Glomerular endothelial cell (primary cell): Measurements from ENCODE around the gene HOXD12. TPM values are rescaled to one million over a fixed set of nuclear protein-coding genes. Genes with fewer than 3 reads are reported as not detected.

Experiments used
- DNase-seq: peaks from one replicate; pipeline ENCODE4 v3.0.0-alpha.2; 2011; ENCODE audit warnings: low read depth, low spot score; ENCODE audit errors: extremely low read depth
- total RNA-seq: library from RNA; depleted of rRNA; stranded (reverse); fragments of >200 nt; gene quantifications from 2 replicates; pipeline ENCODE4 v1.2.3, GENCODE V29; 2015

The HOXD12 gene
- total RNA-seq, 1 donor from 2014 or later = not detected

DNA sequence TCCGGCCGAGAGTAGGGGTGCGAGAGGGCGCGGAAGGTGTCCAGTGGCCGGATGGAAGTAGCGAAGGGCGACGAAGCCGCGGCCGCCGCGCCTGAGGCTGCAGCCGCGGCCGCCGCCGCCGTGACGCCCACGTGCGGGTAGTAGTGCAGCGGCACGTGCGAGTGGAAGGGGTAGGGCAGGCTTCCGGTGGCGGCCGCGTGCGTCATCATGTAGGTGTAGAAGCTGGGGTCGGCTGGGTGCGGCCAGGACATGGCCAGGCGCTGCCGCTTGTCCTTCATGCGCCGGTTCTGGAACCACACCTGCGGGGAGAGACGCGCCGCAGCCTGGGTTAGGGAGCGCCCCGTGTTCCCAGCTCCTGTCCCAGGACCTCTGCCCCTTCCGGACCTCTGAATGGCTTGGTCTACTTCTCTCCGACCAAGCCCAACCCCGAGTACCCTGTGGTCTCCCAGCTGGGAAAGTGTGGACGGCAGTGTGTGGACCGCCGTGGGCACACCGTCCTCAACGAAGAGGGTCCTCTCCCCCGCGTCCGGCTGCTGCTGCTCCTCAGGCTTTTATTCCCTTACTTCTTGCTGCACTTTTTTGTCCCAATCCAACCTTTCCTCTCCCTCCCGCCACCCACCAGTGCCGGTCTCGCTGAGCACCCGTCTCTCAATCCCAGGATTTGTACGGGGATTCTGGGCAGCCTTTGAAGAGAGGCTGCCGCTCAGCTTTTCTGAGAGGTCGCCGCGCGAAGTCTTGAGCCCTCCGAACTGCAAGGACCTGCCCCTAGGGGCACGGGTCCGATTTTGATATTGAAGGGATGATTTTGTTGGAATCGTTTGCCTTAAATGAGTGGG lies 18.8 kb upstream of the HOXD12 start:
- DNase-seq = no peak

DNA sequence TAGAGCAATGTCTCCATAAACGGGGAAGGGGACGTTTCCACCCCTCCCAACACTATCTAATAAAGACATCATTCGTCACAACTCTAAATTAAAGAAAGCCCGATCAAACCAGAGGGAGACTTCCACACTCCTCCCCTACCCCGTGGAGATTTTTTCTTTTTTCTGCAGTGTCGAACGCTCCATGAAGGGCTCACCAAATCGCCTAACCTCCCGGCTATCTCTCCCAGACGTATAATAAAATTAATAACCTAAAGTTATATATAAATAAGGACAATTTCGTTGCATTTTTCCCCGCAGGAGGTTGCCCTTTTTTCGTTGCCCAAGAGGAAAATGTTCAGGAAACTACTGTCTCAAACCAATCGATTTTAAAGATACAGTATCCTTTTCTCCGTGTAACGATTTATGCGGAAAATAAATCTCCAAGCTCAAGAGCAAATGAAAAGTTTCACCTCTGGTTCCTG lies 18.2 kb upstream of the HOXD12 start:
- no peak for DNase-seq

DNA sequence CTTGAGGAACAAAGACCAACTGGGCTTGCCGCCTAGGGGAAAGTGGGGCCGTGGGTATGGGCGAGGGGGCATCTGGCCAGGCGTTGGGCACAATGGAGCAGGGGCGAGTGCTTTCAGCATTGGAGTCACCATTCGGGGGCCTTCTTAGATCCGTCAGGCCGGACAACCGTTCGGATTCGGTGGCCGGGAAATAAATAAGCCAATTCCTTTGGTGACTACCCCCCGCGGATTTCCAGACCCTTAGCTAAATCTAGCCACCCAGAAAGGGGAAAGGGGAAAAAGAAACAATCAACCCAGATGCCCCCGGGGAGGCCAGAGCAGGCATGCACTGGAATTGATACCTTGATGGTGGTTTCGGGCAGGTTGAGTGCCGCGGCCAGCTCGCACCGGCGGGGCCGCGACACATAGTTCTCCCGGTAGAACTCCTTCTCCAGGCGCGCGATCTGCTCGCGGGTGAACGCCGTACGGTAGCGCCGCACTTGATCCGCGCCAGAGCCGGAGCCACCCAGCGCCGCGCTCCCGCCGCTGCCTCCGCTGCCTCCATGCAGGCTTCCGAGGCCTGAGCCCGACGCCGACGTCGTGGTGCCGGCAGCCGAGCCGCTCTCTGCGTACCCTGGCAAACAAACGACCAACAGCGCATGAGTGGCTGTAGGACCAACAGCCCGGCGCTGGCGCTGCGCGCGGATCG lies 17.6 kb upstream of the HOXD12 start:
- DNase-seq = no peak

DNA sequence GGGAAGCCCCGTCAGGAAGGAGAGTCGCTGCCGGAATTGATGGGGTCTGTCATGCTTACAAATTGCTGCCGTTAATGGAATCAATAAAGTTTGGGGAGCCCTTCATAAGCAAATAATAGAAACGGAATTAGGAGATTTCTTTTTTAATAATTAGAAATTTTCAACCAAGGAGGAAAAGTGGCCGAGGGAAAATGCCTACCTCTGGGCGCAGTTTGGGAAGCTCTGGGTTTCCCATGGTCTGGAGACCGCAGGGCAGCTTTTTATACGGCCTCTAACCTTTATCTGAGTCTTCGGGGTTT lies 17.1 kb upstream of the HOXD12 start:
- no peak for DNase-seq

DNA sequence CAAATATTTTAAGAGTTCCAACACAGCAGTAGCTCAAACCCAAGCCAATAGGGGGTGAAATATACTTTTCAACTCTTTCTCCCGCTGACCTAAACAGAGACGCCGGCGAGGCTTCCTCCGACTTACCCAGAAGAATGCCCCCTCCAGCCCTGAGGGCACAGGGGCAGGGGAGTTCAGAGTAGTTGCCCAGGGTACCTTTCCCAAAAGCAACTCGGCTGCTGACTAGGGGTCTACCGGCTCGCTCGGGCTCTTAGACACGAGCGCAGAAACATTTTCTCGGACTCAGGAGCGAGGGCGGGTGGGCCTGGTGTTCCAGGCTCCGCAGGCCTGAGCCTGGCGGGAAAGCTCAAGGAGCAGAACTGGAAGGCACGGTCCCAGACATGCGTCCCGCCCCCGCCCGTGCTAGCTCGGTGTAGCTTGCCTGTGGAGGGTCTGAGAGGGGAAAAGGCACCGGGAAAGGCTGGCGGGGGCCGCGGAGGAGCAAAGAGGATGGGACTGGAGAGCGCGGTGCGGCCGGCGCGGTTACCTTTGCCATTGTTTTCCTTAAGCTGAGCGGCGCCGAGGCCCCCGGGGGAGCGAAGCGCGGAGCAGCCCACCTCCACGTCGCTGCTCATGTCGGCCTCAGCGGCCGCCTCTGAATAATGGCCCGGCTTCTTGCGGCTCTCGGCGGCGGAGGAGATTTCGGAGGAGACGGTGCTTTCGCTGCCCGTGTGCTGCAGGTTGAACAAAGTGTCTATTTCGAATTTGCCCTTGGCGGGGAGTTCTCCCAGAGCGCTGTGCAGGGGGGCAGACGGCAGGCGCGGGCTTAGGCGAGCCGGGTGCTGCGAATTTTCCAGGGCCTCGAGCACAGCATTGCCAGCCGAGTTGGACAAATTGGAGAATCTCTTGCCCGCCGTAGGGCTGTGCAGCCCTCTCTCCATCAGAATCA lies 16.5 kb upstream of the HOXD12 start:
- no peak for DNase-seq

DNA sequence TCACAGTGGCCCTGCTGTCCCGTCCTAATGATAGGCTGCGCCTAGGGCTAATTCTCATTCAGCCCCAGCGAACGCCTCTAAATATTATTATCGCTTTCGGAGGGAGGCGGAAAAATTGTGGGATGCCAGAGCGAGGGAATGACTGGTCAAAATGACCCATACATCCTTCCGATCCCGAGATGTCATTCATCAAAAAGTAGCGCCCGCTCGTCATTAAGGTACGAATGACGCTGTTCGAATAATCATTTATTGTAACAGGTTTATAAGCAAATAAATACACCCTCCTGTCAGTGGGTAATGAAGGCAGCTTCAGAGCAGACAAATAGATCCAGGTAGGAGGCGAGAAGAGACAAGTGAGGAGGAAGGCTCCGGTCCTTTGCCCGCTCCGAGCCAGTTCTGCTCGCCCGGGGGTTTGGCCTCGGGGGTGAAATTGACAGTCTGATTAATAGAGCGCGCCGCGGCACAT lies 15.8 kb upstream of the HOXD12 start, which contains the start of gene EVX2:
Gene EVX2 (minus strand): TSS at position 167 of the 466 bp plus-strand sequence. CDS start 186 bp downstream, outside the sequence.
- DNase-seq = no peak

DNA sequence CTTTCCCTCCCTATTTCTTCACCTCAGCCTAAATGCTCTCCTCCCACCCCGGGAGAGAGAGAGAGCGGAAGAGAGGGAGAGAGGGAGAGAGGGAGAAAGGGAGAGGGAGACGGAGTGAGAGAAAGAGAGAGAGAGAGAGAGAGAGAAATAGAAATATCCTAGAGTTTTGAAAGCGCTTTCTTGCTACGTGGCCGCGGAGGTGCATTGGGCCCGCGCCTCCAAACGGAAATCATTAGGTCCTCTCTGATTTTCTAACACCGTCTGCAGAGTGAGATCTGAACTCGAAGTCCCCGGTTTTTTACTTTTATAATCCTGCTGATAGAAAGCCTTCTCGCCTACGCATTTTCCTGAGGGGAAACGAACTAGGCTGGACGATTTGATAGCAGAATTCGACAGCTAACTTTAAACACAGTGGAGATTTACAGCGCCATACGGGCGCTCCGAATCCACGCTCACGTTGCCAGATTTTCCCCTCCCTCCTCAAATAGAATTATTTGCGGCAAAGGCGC lies 14.9 kb upstream of the HOXD12 start:
- no peak for DNase-seq

DNA sequence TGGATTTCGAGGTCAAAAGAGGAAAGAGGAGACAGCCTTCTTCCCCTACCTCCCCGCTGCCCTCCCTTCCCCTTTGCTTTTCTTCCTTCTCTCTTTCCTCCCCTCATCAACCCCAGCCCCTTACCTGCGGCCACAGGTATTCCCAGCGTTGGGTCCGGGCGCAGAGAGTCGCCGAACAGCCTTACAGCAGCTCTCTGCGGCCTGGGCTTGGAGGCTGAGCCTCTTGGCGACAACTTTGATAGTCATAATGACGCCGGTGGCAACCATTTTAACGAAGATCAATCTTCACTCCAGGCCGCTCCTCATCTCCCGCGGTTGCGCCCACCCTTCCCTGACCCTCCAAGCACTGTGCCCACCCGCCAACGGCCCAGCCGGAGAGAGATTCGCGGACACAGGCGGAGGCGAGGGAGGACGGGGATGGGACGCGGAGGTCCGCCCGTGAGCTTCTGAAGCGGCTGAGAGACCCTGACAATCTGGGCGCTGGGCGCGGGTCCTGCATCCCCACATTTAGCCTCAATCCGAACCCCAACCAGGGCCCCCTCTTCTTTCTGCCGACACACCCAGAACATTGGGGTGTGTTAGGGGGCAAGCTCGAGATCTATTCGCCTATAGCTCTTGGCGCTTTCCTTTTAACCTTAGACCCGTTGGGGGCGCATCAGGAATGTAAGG lies 14.3 kb upstream of the HOXD12 start:
- no peak for DNase-seq

DNA sequence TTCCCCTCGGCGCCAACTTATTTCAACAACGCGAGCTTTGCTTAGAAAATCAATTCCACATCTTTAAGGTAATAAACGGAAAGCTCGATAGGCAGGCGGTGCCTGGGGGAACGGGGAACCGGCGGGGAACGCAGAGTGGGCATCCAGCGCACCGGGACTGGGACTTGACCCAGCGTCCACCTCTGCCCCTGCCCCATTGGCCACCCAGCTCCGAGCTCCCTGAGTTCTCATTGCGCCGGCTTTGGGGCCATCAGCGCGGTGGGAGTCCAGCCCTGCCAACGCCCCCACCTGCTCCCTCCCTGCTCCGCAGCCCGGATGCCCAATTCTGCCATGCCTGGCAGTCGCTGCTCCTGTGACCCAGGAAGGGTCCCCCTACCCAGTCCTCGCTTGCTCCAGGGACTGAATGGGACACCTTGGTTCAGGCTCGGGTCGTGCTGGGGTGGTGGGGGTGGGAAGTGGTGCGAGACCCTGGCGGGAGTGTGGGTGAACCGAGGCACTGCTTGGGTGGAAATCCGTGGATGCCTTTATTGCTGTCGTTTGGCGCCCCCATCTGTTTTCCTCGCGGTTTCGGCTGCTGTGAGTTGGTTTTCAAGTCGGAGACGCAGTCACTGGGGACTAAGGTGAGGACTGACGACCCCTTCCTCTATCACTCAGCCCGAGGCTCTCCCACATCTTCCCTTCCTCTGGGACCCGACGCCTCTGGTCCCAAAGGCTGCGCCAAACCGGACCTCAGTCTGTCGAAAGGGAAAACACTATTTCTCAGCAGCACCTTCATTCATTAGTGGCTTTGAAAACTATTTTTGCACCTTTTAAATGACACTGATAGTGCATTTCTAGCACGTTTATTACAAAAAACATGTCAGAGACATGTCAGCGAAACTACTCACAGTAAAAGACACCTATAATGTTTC lies 13.5 kb upstream of the HOXD12 start:
- DNase-seq = no peak

DNA sequence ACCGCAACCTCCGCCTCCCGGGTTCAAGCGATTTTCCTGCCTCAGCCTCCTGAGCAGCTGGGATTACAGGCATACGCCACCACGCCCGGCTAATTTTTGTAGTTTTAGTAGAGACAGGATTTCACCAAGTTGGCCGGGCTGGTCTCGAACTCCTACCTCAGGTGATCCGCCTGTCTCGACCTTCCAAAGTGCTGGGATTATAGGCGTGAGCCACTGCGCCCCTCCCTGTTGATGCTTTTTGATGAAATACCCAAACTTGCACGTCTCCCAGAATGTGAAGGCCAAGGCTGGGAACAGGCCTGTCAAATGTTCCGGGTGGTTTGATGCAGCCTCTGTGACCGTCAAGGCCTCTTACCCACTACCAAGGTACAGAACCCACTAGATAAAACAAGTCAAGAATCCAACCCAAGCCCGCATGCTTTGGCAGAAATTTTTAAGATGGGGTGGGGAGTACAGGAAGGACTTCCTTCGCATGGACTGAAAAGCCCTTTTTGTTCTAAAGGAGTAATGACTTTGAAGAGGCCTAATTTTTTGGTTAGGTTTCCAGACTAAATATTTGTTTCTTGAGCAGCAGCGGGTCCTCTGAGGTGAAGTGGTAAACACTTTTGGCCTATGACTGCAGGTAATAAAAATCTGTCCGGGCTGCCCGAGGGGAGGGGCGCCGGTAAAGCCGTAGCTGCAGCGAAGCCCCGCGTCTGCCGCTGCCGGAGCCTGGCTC lies 12.1 kb upstream of the HOXD12 start:
- DNase-seq = no peak

DNA sequence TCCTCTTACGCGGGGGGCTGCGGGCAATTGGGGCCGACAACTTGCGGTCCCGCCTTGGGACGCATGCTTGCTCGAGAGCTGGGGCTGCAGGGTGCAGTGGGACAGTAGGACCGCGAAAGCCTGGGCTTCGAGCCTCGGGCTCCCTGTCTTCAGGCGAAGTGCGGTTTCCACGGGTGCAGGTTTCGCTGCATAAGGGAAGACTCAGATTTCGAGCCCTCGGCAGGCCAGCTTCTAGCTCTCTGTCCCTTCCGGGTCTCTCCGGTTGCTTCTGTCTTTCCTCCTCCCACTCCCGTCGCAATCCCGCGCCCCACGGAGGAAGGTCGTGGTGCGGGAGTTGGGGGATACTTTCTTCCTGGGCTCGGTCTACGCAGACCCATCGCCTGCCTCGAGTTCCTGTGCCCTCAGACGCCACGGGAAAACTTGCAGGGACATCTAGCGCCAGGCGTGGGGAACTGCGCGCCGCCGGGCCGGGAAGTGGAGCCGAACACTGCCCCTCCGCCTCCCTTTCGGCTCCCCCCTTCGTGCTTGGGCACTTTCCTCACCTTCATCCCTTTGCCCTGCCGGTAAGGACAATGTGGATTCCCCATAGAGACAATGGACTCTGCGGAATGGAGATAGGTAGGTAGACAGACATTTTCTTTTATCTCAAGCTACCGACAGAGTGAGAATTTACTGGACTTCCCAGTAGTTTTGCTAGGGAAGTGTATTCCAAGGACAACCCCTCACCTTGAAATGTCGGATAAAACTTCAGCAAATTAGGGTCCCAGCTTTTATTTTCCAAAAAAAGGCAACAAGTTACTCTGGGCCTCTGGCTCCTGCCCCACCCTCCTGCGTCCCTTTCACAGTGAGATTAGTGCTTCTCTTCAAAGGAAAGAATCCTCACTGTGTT lies 11.3 kb upstream of the HOXD12 start:
- no peak for DNase-seq

DNA sequence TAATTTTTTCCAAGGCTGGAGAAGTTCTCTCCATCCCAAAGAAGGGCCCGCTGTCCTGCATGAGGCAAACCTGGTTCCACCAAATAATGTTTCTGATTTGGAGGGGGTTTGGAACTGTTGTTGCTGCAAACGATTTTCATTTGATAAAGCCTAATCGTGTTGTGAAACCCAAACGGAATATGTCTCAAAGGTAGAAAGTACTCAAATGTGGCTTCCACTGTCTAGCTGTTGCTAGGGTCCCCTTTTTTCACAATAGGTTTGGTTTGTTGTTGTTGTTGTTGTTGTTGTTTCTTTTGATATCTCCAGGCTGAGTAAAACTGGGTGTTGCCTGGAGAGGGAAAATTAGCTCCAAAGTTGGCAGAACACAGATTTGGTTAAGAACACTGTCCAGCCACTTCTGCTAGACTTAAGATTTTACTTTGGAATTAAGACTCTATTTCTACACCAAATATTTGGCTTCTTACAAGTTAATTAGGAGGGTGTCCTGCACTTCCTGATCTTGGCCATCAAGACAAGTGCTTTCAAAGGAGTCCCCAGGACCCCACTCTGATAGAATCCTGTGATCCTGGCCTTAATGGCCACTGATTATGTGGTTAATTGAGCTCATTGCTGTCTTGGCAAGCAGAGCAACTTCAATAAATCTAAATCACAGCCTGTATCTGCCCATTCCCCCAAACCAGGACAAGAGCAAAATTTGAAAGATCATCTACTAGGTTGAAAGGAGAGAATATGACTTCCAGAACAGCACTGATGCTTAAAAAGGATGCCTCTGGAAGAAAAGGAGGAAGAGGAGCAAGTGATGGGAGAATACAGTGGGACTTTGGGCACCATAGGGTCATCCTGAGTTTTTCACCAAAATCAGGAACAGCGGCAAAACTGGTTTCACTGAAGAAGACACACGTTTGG lies 10.4 kb upstream of the HOXD12 start:
- DNase-seq = no peak

DNA sequence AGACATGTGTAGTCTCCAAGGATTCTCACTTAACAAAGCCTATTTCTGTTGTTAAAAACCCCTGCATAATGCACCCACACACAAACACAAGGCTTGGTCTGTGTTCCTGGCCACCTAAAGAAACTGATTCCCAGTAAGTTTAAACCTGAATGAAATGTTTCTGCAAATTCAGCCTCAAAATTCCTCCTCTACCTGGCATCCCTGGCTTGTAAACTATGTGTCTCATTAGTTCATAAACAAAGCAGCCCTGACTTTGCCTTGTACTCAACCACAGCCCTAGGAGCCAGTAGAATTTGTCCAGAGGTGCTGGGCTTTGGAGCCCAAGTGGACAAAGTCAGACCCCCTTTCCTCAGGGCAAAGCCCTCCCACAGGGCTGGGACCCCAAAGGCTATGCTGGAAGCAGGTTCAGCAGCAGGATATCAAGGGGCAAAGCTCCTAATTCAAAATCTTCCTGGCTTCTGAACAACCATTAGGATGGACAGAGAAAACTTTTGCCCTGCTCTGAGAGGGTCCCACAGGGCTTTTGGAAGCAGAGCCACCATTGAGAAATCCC lies 9.7 kb upstream of the HOXD12 start:
- no peak for DNase-seq

DNA sequence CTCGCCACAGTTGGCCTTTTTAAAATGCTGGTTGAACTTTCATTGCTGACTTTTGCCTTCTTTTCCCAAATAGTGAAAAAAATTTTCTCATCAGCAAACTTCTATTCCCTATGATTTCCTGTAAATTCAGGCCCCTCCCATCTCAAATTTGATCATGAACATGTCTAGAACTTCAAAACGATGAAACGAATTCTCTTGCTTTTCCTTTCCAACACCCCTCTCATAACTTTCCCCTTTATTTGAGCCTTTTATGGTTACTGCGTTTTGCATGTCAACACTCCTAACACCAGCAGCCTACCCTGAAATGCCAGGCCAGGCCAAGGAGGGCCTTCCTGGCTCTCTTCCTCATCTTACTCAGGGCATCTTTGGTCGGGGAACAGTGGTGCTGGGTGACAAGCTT lies 8.7 kb upstream of the HOXD12 start:
- DNase-seq = no peak

DNA sequence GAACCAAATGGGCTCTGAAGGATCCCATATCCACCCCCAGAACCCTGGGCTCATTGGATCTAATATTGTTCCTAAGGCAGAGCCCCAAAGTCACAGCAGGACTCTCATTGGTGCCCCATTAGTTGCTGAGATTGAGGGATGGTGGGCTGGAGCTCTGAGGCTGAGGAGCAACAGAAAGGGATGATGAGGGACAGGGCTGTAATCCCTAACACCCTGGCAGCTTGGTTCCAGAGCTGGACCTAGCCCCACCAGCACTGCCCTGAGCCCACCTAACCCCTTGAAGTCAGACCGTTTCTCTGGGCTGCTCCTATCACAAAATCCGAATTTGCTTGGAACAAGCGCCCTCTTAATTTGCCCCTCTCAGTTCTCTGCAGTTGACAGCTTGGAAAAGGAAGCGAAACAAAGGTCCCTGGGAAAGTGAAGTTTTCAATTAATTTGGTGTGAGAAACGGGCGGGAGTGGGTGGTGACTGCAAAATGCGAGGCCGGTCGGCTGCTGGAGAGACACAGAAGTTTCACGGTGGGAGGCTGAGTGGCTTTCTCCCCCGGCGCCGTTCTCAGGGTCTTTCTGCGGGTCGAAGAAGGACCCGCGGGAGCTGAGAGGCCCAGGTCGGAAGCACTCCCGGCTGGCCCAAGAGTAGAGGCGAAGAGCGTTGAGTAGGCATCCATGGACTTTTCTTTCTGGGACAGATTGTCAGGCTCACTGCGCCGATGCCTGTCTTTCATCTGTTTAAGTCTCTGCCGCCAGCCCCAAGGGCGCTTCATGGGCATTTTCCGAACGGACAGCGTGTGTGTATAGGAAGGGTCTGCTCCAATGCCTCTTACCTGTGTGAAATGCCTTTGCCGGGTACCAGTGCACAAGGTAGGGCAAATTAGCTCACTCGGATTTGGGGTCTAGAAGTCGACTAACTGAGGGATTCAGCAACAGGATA lies 8.0 kb upstream of the HOXD12 start:
- DNase-seq = no peak
